Endothelial cell of umbilical vein (primary cell): ENCODE data around the gene NUPR2. TPM values are rescaled to one million over a fixed set of nuclear protein-coding genes. Genes with fewer than 3 reads are reported as not detected.

ENCODE experiments used
- BruUV-seq: library from RNA; stranded (reverse); fragments of 400-500 nt; replicated peaks from 2 replicates; lab custom pipeline; 2021; lab: Mats Ljungman, UMichigan
- CTCF ChIA-PET: fragments of 300-600, 350-600 bp; sonication (Branson Sonifier 250); formaldehyde crosslinking; loops from one replicate; lab custom pipeline; 2021; ENCODE audit warnings: antibody characterized with exemption, inconsistent platforms; lab: Charles Lee
- POLR2A ChIA-PET: fragments of 300-600, 350-600 bp; sonication (Branson Sonifier 250); formaldehyde crosslinking; loops from one replicate; lab custom pipeline; 2021; ENCODE audit warnings: antibody characterized with exemption, inconsistent platforms; lab: Charles Lee
- DNase-seq: peaks from one replicate; pipeline ENCODE4 v3.0.0-alpha.2; 2011; ENCODE audit warnings: low read depth, low spot score
- FAIRE-seq: peaks from 2 replicates; lab custom pipeline; 2011; peaks lifted over from hg19 to GRCh38; lab: Jason Lieb, UNC
- H2AFZ ChIP-seq: 2 replicates; pipeline ENCODE4 v1.6.0; 2012; ENCODE audit warnings: low read depth, low read length, control low read depth, inconsistent platforms
- H3K27ac ChIP-seq: 2 replicates; pipeline ENCODE4 v1.5.1; 2011; ENCODE audit warnings: low read depth, mild to moderate bottlenecking, control low read depth, low read length, moderate library complexity; ENCODE audit not compliant: insufficient read depth
- H3K27me3 ChIP-seq, 2 experiments: 2 replicates each; pipeline versions ENCODE4 v1.6.0 to v1.6.1; 2011; ENCODE audit warnings: low read length in 2 of 2, mixed read lengths in 1 of 2; ENCODE audit not compliant: control insufficient read depth in 2 of 2, insufficient read depth in 2 of 2
- H3K36me3 ChIP-seq, 2 experiments: 2 replicates in 1 of 2; 3 replicates in 1 of 2; pipeline ENCODE4 v1.5.1; 2011; ENCODE audit warnings: low read length in 2 of 2, mild to moderate bottlenecking in 1 of 2, moderate library complexity in 1 of 2; ENCODE audit not compliant: control insufficient read depth in 2 of 2, insufficient read depth in 2 of 2; ENCODE audit errors: extremely low read depth in 1 of 2
- H3K4me1 ChIP-seq: 3 replicates; pipeline ENCODE4 v1.5.1; 2011; ENCODE audit warnings: mild to moderate bottlenecking, low read length; ENCODE audit not compliant: control insufficient read depth, insufficient read depth; ENCODE audit errors: extremely low read depth
- H3K4me2 ChIP-seq: 2 replicates; pipeline ENCODE4 v1.6.1; 2011; ENCODE audit warnings: low read length, control low read depth, mixed read lengths; ENCODE audit not compliant: insufficient read depth
- H3K4me3 ChIP-seq, 3 experiments: fragments of 200-600 bp in 1 of 3; sonication (generic), shearing (Covaris generic) in 1 of 3; replicated peaks in 1 of 3; 2 replicates each; pipeline ENCODE4 v1.5.1; 2011 to 2016; ENCODE audit warnings: control low read depth in 3 of 3, low read length in 3 of 3, mild to moderate bottlenecking in 2 of 3, inconsistent platforms in 1 of 3, low read depth in 1 of 3, moderate library complexity in 1 of 3; ENCODE audit not compliant: insufficient read depth in 1 of 3
- H3K79me2 ChIP-seq: 2 replicates; pipeline ENCODE4 v1.6.0; 2012; ENCODE audit warnings: low read length, inconsistent platforms; ENCODE audit not compliant: control insufficient read depth, insufficient read depth
- H3K9ac ChIP-seq: replicated peaks from 2 replicates; pipeline ENCODE3; 2011; ENCODE audit warnings: low read length, control low read depth; ENCODE audit not compliant: insufficient read depth; ENCODE audit errors: extremely low read depth
- H3K9me1 ChIP-seq: replicated peaks from 3 replicates; pipeline ENCODE4 v1.6.0; 2011; ENCODE audit warnings: mild to moderate bottlenecking, low read length; ENCODE audit not compliant: control insufficient read depth, insufficient read depth; ENCODE audit errors: extremely low read depth
- H3K9me3 ChIP-seq: replicated peaks from 2 replicates; pipeline ENCODE4 v1.5.1; 2012; ENCODE audit warnings: low read length, inconsistent platforms; ENCODE audit not compliant: control insufficient read depth, insufficient read depth
- H4K20me1 ChIP-seq: replicated peaks from 2 replicates; pipeline ENCODE3; 2011; ENCODE audit warnings: mild to moderate bottlenecking, low read length; ENCODE audit not compliant: control insufficient read depth, insufficient read depth; ENCODE audit errors: extremely low read depth
- CTCF ChIP-seq, 2 donors: IDR thresholded peaks; 1 replicate in 1 of 2; 2 replicates in 1 of 2; pipeline ENCODE4 v1.5.1; 2011; ENCODE audit warnings: low read length in 2 of 2, mild to moderate bottlenecking in 2 of 2, moderate library complexity in 2 of 2, control low read depth in 1 of 2, inconsistent platforms in 1 of 2, low read depth in 1 of 2; ENCODE audit not compliant: insufficient read depth in 1 of 2; ENCODE audit errors: extremely low read depth in 1 of 2
- EZH2 ChIP-seq: IDR thresholded peaks from 2 replicates; pipeline ENCODE4 v1.6.1; 2012; ENCODE audit warnings: borderline replicate concordance, low read depth, mild to moderate bottlenecking, moderate library complexity, low read length, inconsistent platforms; ENCODE audit not compliant: severe bottlenecking
- FOS ChIP-seq: IDR thresholded peaks from 2 replicates; pipeline ENCODE4 v1.6.1; 2011; ENCODE audit warnings: mild to moderate bottlenecking, low read length, moderate library complexity, borderline replicate concordance; ENCODE audit not compliant: insufficient read depth
- GATA2 ChIP-seq: IDR thresholded peaks from 2 replicates; pipeline ENCODE4 v1.7.0; 2011; ENCODE audit warnings: low read depth, mild to moderate bottlenecking, moderate library complexity, mixed read lengths, low read length; ENCODE audit not compliant: insufficient read length, insufficient read depth
- JUN ChIP-seq: IDR thresholded peaks from 2 replicates; pipeline ENCODE4 v1.6.1; 2011; ENCODE audit warnings: borderline replicate concordance, low read depth; ENCODE audit not compliant: insufficient read length, insufficient read depth
- MAX ChIP-seq: IDR thresholded peaks from 2 replicates; pipeline ENCODE4 v1.6.1; 2011; ENCODE audit not compliant: insufficient read depth, insufficient read length
- MYC ChIP-seq: IDR thresholded peaks from one replicate; pipeline ENCODE4 v1.6.1; 2011; ENCODE audit warnings: mild to moderate bottlenecking, low read depth, low read length
- POLR2A ChIP-seq: IDR thresholded peaks from 2 replicates; pipeline ENCODE4 v1.6.1; 2012; ENCODE audit warnings: low read depth, mild to moderate bottlenecking, control low read depth, low read length
- POLR2AphosphoS5 ChIP-seq: IDR thresholded peaks from 2 replicates; pipeline ENCODE4 v1.6.1; 2012; ENCODE audit warnings: low read depth, mild to moderate bottlenecking, control low read depth, low read length, moderate library complexity; ENCODE audit not compliant: insufficient read depth
- dilution Hi-C: fragments of 300-500 bp; cut with MboI; formaldehyde crosslinking; loops from one replicate; pipeline ENCODE4 v1.15.0; 2019; ENCODE audit warnings: low sequenced_read_pairs; ENCODE audit not compliant: extremely low pct_ligation_motif_present
- intact Hi-C: fragments of 100-400 bp; cut with micrococcal nuclease; formaldehyde crosslinking; loops from one replicate; pipeline ENCODE4 v1.10.0; 2022
- polyA plus RNA-seq, 4 experiments: library from polyadenylated mRNA; depleted of rRNA in 3 of 4; stranded (reverse) in 3 of 4; unstranded in 1 of 4; fragments of >200 nt; gene quantifications; 2 replicates each; pipeline versions ENCODE4 v1.2.1 to v1.2.3, GENCODE V29; 2011 to 2012; ENCODE audit warnings: missing spikeins in 1 of 4
- total RNA-seq: library from RNA; stranded (reverse); gene quantifications from 2 replicates; pipeline ENCODE4 v1.2.3, GENCODE V29; 2021

NUPR2 gene
- total and polyA plus RNA-seq, 2 donors (not counting 3 experiments of a cell fraction or from before 2014, with no cell fraction given) = not detected

GRCh38 chr7:56125831-56126230 is 9.6 kb upstream of the NUPR2 start:
- dilution Hi-C loops (no loop called here), intact Hi-C loops (no loop called here)
- Histone ChIP-seq H2AFZ (no peak overlapping the region), H3K9me1 (no peaks in the 10 kb centered on the region), H4K20me1 (no peaks in the 10 kb centered on the region), H3K4me1 (no peaks in the 10 kb centered on the region), H3K4me3 (no peak overlapping the region), H3K27me3 (no peaks in the 10 kb centered on the region), H3K9me3 (no peaks in the 10 kb centered on the region), H3K36me3 (no peaks in the 10 kb centered on the region), H3K4me2 (no peak overlapping the region), H3K27ac (no peak overlapping the region), H3K79me2 (no peaks in the 10 kb centered on the region), H3K9ac (no peak overlapping the region)
- TF ChIP-seq FOS (no peak), POLR2AphosphoS5 (no peak), EZH2 (no peak)
- ChIA-PET POLR2A (no interaction called here), CTCF (no interaction called here)
- DNase-seq = no peak
- no peak for FAIRE-seq
- no TSS peak for BruUV-seq

GRCh38 chr7:56124981-56125380 is 8.8 kb upstream of the NUPR2 start:
- H2AFZ ChIP-seq = no peak overlapping the region
- H3K4me1 ChIP-seq = no peaks in the 10 kb centered on the region
- dilution Hi-C loops = no loop called here
- POLR2A ChIA-PET = no interaction called here
- H3K79me2 ChIP-seq = no peaks in the 10 kb centered on the region
- no peaks in the 10 kb centered on the region for H4K20me1 ChIP-seq
- no peak overlapping the region for H3K4me2 ChIP-seq
- no peak overlapping the region for H3K9ac ChIP-seq
- H3K9me3 ChIP-seq = no peaks in the 10 kb centered on the region
- intact Hi-C loops = no loop called here
- CTCF ChIA-PET = no interaction called here
- no peaks in the 10 kb centered on the region for H3K36me3 ChIP-seq
- TF ChIP-seq POLR2A = no peak
- TF ChIP-seq FOS = no peak
- no peak for TF ChIP-seq POLR2AphosphoS5
- no peak for TF ChIP-seq GATA2
- no peak for TF ChIP-seq CTCF (IDR thresholded peaks at IDR 0.05; ENCODE audit: extremely low read depth in 1 of 2, insufficient read depth in 1 of 2, low read depth in 1 of 2, low read length in 2 of 2)
- no peak for TF ChIP-seq JUN
- no peak for TF ChIP-seq EZH2
- no peak for TF ChIP-seq MAX
- no peak for TF ChIP-seq MYC
- H3K4me3 ChIP-seq = no peak overlapping the region
- no peak for DNase-seq
- no peaks in the 10 kb centered on the region for H3K27me3 ChIP-seq
- no peak for FAIRE-seq
- no peak overlapping the region for H3K27ac ChIP-seq
- H3K9me1 ChIP-seq = no peaks in the 10 kb centered on the region
- BruUV-seq = no TSS peak
